ENCODE measurements around the gene KDM4B.

GRCh38 chr19:5045956-5046338 lies 77.0 kb downstream of the KDM4B start:
- TF ChIP-seq POLR2AphosphoS5 (IDR thresholded peaks at IDR 0.05): no peak
- TF ChIP-seq CTCF (IDR thresholded peaks at IDR 0.05): peak in 1 of 5 experiments; percentile 4
- no peak for TF ChIP-seq POLR2A (IDR thresholded peaks at IDR 0.05)

Data from transverse colon (tissue), 4 donors.